ENCODE data around the gene PLA2G4D. TPM values are rescaled to one million over a fixed set of nuclear protein-coding genes. Genes with fewer than 3 reads are reported as not detected.
A peak's percentile ranks its signal among the peaks of the same experiment; 100 is the strongest.

The PLA2G4D gene
- total RNA-seq, 1 donor from 2014 or later = not detected

DNA sequence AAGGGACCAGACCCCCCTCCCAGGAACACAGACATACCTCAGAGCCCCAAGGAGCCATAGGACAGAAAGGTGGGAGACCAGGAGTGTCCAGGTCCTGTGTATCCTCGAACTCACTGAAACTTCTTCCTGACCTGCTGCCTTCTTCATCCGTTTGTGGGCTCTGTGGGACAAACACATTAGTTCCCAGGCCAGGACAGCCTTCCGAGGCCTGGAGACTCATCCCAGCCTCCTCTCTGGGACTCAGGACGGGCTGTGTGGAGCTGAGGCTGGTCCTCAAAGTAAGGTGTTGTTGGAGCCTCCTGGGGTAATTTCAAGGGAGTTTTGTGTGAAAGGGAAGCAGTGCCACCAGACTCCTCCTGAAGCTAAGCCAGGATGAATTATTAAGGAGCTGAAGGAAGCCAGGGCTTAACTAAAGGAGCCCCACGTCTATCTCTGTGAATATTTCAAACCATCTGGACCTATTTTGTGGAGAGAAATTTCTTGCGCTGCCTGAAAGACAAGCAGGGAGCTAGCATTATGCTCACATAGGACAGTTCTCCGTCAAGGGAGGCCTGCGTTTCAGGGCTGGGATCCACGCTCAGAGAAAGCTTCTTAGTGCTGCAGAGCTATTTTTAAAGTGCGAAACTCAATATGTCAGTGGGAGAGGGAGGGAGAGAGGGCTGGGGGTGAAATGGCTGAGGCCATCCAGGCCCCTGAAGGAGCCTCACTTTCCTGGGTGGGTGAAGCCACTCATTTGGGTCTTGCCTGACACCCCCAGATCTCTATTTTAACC lies 43.7 kb downstream of the PLA2G4D start:
- Mint-ChIP-seq H3K36me3 (ENCODE audit: low read depth) (no peaks in the 10 kb centered on the region), H3K4me3 (no peak overlapping the region), H3K27ac (ENCODE audit: unreplicated experiment) (peak overlapping the region; percentile 89), H3K27me3 (ENCODE audit: low read depth) (peaks cover 13% of the 10 kb centered on the region), H3K9me3 (no peaks in the 10 kb centered on the region), H3K4me1 (no peaks in the 10 kb centered on the region)
- no peak for DNase-seq (ENCODE audit: low read depth, low spot score)
- TF ChIP-seq, protein P1, sequence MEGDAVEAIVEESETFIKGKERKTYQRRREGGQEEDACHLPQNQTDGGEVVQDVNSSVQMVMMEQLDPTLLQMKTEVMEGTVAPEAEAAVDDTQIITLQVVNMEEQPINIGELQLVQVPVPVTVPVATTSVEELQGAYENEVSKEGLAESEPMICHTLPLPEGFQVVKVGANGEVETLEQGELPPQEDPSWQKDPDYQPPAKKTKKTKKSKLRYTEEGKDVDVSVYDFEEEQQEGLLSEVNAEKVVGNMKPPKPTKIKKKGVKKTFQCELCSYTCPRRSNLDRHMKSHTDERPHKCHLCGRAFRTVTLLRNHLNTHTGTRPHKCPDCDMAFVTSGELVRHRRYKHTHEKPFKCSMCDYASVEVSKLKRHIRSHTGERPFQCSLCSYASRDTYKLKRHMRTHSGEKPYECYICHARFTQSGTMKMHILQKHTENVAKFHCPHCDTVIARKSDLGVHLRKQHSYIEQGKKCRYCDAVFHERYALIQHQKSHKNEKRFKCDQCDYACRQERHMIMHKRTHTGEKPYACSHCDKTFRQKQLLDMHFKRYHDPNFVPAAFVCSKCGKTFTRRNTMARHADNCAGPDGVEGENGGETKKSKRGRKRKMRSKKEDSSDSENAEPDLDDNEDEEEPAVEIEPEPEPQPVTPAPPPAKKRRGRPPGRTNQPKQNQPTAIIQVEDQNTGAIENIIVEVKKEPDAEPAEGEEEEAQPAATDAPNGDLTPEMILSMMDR (conservative IDR thresholded peaks at IDR 0.05) = no peak

GRCh38 chr15:42048821-42049200 lies 45.6 kb downstream of the PLA2G4D start:
- H3K4me3 Mint-ChIP-seq = no peak overlapping the region
- H3K4me1 Mint-ChIP-seq = no peaks in the 10 kb centered on the region
- no peaks in the 10 kb centered on the region for H3K36me3 Mint-ChIP-seq (ENCODE audit: low read depth)
- no peak for DNase-seq (ENCODE audit: low read depth, low spot score)
- peaks cover 5% of the 10 kb centered on the region for H3K27me3 Mint-ChIP-seq (ENCODE audit: low read depth)
- TF ChIP-seq, protein P1 (conservative IDR thresholded peaks at IDR 0.05) = no peak
- no peak overlapping the region for H3K27ac Mint-ChIP-seq (ENCODE audit: unreplicated experiment)
- no peaks in the 10 kb centered on the region for H3K9me3 Mint-ChIP-seq

GRCh38 chr15:42048080-42048820 lies 46.1 kb downstream of the PLA2G4D start:
- Mint-ChIP-seq H3K27me3 (ENCODE audit: low read depth) (peaks cover under 1% of the 10 kb centered on the region), H3K9me3 (no peaks in the 10 kb centered on the region), H3K36me3 (ENCODE audit: low read depth) (no peaks in the 10 kb centered on the region), H3K4me1 (no peaks in the 10 kb centered on the region), H3K27ac (ENCODE audit: unreplicated experiment) (no peak overlapping the region), H3K4me3 (no peak overlapping the region)
- TF ChIP-seq, protein P1 (conservative IDR thresholded peaks at IDR 0.05) = no peak
- no peak for DNase-seq (ENCODE audit: low read depth, low spot score)

GRCh38 chr15:42046597-42046996 lies 47.8 kb downstream of the PLA2G4D start:
- no peak overlapping the region for H3K27ac Mint-ChIP-seq (ENCODE audit: unreplicated experiment)
- H3K36me3 Mint-ChIP-seq (ENCODE audit: low read depth) = no peaks in the 10 kb centered on the region
- H3K27me3 Mint-ChIP-seq (ENCODE audit: low read depth) = no peaks in the 10 kb centered on the region
- no peak overlapping the region for H3K4me3 Mint-ChIP-seq
- DNase-seq (ENCODE audit: low read depth, low spot score) = no peak
- no peaks in the 10 kb centered on the region for H3K9me3 Mint-ChIP-seq
- peaks cover 4% of the 10 kb centered on the region for H3K4me1 Mint-ChIP-seq
- TF ChIP-seq, protein P1 (conservative IDR thresholded peaks at IDR 0.05) = no peak

DNA sequence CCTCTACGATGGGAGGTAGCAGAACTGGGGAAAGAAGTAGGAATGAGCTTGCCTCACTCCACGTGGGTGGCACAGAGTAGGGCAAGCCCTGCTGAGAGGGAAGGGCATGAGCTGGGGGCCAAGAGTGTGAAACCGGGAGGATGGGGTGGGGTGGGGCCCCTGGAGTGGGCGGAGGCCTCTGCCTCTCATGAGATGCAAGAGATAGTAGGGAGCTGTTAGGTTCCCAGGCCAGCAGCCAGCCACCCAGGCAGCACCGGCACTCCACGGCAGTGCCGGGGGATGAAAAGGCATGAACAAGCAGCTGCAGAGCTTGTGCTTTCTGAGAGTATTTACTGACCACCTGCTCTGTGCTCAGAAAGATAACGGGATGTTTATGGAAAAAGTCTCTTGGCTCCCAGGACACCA lies 49.1 kb downstream of the PLA2G4D start:
- H3K36me3 Mint-ChIP-seq (ENCODE audit: low read depth) = no peaks in the 10 kb centered on the region
- DNase-seq (ENCODE audit: low read depth, low spot score) = no peak
- H3K4me3 Mint-ChIP-seq = no peak overlapping the region
- TF ChIP-seq, protein P1 (conservative IDR thresholded peaks at IDR 0.05) = no peak
- peaks cover 5% of the 10 kb centered on the region for H3K4me1 Mint-ChIP-seq
- no peak overlapping the region for H3K27ac Mint-ChIP-seq (ENCODE audit: unreplicated experiment)
- no peaks in the 10 kb centered on the region for H3K27me3 Mint-ChIP-seq (ENCODE audit: low read depth)
- H3K9me3 Mint-ChIP-seq = no peaks in the 10 kb centered on the region

Data from neural crest cell (in vitro differentiated cells).